Panc1 (cell line): Measurements from ENCODE around the gene PIGH.

ENCODE experiments used
- POLR2AphosphoS5 ChIP-seq: IDR thresholded peaks from 2 replicates; pipeline ENCODE4 v1.6.1; 2012; ENCODE audit warnings: mild to moderate bottlenecking, low read depth, low read length, moderate library complexity
- REST ChIP-seq, 2 experiments: IDR thresholded peaks; 2 replicates each; pipeline ENCODE4 v1.6.1; 2011 to 2012; ENCODE audit warnings: low read depth in 2 of 2, control low read depth in 1 of 2, low read length in 1 of 2, mild to moderate bottlenecking in 1 of 2, moderate library complexity in 1 of 2; ENCODE audit not compliant: insufficient read depth in 1 of 2
- SIN3A ChIP-seq: IDR thresholded peaks from 2 replicates; pipeline ENCODE4 v1.6.1; 2012; ENCODE audit warnings: low read depth, mild to moderate bottlenecking, low read length, moderate library complexity, borderline replicate concordance; ENCODE audit not compliant: insufficient read depth
- TF ChIP-seq, protein P1 (sequence below): fragments of 450-650 bp; IDR thresholded peaks from 2 replicates; pipeline ENCODE4 v1.5.1; 2017; ENCODE audit warnings: mild to moderate bottlenecking

DNA sequence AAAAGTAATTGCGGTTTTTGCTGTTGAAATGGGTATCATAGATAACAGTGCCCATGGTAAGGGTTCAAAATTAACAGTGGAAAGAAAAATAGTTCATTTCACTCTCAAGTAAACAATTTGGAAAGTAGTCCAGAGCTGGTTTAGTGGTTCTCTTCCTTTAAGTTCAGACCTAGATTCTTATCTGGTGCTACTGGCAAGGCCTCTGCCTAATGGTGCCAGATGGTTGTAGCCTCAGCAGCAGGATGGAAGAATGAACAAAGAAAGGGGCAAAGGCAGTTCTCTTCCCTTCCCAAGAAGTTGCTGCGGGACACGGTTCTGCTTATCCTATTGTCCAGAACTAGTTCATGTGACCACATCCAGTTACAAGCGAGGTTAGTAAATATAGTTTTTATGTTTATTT is 30.1 kb upstream of the PIGH start:
- TF ChIP-seq, protein P1, sequence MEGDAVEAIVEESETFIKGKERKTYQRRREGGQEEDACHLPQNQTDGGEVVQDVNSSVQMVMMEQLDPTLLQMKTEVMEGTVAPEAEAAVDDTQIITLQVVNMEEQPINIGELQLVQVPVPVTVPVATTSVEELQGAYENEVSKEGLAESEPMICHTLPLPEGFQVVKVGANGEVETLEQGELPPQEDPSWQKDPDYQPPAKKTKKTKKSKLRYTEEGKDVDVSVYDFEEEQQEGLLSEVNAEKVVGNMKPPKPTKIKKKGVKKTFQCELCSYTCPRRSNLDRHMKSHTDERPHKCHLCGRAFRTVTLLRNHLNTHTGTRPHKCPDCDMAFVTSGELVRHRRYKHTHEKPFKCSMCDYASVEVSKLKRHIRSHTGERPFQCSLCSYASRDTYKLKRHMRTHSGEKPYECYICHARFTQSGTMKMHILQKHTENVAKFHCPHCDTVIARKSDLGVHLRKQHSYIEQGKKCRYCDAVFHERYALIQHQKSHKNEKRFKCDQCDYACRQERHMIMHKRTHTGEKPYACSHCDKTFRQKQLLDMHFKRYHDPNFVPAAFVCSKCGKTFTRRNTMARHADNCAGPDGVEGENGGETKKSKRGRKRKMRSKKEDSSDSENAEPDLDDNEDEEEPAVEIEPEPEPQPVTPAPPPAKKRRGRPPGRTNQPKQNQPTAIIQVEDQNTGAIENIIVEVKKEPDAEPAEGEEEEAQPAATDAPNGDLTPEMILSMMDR, result no peak
- TF ChIP-seq REST (IDR thresholded peaks at IDR 0.05; ENCODE audit: insufficient read depth in 1 of 2, low read depth in 2 of 2, low read length in 1 of 2) (no peak), POLR2AphosphoS5 (no peak), SIN3A (no peak)
